GM12875 (cell line): ENCODE data around the gene C12orf42.

Experiments used
- H3K4me3 ChIP-seq: one replicate; pipeline ENCODE4 v1.5.1; 2011; ENCODE audit warnings: low read depth, low read length, control low read depth
- TF ChIP-seq, protein P1 (sequence below): IDR thresholded peaks from 2 replicates; pipeline ENCODE4 v1.5.1; 2011; ENCODE audit warnings: low read depth, mild to moderate bottlenecking, control low read depth, inconsistent platforms, low read length, moderate library complexity, borderline replicate concordance; ENCODE audit not compliant: insufficient read depth

Gene C12orf42

DNA sequence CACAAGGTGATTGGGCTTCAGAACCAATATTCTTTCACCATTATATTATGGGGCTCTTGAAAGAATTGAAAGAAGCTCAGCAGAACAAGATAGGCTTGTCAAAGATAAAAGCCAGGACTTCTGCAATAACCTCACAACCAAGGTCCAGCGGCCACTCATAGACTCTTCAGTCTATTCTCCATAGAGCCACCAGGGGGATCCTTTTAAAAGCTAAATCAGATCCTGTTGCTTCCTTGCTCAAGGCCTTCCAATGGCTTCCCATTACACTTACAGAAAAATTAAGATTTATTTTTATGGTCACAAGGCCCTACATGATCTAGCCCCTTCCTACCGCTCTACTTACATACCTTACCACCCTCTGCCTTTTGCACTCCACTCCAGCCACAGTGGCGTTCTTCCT, 169.6 kb downstream of the C12orf42 start:
- no peak overlapping the region for H3K4me3 ChIP-seq
- TF ChIP-seq, protein P1, sequence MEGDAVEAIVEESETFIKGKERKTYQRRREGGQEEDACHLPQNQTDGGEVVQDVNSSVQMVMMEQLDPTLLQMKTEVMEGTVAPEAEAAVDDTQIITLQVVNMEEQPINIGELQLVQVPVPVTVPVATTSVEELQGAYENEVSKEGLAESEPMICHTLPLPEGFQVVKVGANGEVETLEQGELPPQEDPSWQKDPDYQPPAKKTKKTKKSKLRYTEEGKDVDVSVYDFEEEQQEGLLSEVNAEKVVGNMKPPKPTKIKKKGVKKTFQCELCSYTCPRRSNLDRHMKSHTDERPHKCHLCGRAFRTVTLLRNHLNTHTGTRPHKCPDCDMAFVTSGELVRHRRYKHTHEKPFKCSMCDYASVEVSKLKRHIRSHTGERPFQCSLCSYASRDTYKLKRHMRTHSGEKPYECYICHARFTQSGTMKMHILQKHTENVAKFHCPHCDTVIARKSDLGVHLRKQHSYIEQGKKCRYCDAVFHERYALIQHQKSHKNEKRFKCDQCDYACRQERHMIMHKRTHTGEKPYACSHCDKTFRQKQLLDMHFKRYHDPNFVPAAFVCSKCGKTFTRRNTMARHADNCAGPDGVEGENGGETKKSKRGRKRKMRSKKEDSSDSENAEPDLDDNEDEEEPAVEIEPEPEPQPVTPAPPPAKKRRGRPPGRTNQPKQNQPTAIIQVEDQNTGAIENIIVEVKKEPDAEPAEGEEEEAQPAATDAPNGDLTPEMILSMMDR = peak; percentile 46; the same call in 1 of the 2 replicates

DNA sequence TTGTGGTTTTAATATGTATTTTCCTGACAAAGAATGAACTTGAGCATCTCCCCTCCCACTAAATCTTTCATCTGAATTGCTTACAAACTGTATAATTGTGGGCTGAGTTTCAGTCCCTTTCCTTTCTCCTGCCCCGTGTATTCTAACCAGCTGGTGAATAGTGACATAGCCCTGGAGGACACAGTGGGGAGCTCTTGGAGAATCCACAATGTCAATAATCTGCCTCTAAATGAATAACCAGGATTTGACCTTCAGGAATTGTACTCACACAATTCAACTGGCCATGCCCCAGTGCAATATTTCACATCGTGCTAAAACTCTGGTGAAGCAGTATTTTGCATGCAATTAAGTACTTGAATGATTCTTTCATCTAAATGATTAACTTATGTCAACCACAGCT, 177.2 kb downstream of the C12orf42 start:
- TF ChIP-seq, protein P1 = no peak

DNA sequence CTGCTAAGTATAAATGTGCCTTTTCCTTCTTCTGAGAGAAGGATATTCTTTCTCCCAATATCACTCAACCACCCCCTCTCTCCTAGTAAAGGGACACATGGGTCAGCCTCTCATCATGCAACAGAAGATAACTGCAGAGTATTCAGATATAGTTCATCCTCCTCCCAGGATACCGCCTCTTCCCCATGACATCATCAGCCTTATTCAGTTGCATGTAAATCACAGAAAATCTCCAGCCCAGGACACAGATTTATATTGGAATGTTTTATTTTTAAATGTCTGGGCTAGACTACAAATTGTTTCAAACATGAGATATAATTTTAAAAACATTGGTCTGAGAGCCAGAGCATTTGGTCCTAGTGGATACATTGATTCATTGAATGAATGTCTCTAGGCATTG, 178.5 kb downstream of the C12orf42 start:
- H3K4me3 ChIP-seq = no peak overlapping the region
- TF ChIP-seq, protein P1 = no peak

More for the DNA sequence above, 177.2 kb downstream of the C12orf42 start:
- no peak overlapping the region for H3K4me3 ChIP-seq

DNA sequence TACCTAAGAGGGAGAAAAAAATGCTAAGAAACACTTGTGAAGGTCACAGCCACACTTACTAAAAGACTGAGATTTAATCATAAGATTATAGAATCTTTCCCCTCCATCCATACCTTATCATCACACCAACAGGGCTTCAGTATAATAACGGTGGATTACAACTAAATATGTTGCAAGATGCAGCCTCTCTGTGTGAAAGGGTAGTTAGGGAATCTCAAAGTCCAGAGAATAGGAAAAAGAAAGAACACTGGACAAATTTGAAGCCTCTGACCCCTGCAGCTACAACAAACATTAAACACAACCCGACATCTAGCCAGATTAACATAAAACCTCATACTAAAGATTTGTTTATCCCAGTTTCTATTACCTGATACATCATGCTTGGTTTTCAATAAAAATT, 181.0 kb downstream of the C12orf42 start:
- TF ChIP-seq, protein P1 = no peak
- H3K4me3 ChIP-seq = no peak overlapping the region

DNA sequence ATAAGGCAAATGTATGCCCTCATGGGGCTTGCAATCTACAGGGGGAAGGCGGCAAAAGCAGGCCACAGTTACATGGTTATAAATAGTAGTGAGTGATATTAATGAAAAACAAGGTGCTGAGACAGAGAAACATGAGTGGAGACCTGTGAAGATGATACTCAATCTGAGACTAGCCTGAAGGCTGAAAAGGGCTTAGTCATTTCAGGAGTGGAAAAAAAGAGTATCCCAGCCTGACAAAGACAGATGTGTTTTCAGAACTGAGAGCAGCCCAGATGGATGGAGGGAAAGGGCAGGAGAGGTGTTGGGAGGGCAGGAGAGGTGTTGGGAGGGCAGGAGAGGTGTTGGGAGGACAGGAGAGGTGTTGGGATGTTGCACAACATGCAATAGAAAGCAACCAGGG, 181.9 kb downstream of the C12orf42 start:
- no peak overlapping the region for H3K4me3 ChIP-seq
- TF ChIP-seq, protein P1 = no peak

DNA sequence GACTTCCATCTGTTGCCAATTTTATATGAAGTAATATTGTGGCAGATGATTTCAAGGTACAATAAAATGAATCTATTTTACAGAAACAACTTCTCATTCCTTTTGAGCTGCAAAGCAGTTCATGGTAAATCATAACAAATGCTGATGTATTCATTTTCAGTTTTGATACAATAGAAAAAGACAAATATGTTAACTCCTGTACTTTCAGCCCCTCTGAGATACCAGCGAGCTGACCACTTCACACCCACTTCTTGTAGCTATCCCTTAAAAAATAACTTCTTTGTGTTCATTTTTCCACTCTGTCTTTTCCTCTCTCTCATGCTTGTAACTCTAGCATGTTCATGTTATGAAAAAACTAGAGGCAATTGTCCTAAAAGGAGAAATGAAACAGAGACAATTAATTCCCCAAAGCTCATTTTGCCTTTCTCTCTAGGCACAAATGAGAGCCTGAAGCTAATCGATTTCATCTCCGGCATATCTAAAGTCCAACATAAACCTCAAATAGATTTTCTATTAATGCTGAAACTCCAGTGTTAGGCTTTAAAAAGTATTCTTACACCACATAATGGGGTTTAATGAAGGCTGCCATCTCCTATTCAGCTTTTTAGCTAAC, 182.9 kb downstream of the C12orf42 start:
- no peak overlapping the region for H3K4me3 ChIP-seq
- TF ChIP-seq, protein P1 = no peak

DNA sequence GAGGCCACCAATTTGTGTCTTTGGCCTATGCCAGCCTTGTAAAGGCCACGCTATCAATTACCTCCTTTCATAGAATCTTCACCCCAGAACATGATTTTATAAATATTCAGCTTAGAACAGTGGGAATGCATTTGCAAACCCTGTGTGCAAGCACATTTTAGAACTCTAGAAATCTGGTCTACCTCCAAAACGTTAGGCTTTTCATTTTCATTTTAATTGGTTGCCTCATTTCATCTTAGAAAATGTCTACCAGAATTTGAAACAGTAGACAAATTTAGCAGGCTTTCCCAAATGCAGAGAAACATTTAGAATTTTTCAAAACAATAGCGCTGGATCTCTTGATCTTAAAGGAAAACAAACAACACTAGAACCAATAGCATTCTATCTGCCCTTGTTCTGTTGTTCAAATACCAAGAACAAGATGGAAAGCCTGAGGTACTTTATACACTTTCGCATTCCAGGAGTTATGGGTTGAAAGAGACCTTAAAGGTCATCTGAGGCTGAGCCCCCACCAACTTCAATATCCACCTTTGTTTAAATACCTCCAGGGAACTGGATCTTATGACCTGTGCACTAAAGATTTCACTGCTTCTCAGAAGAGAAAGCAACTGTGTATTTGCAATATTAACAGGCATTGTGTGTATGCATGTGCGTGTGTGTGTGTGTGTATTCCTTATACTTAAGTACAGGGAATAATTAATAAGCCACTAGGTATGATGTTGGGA, 185.1 kb downstream of the C12orf42 start:
- H3K4me3 ChIP-seq = no peak overlapping the region
- TF ChIP-seq, protein P1 = no peak
